Ascending aorta (tissue), 2 donors: ENCODE results near the gene PLEKHG5. TPM values are rescaled to one million over a fixed set of nuclear protein-coding genes. Genes with fewer than 3 reads are reported as not detected.
A peak's percentile ranks its signal among the peaks of the same experiment; 100 is the strongest.

Experiments used
- DNase-seq, 2 donors: peaks; one replicate each; pipeline ENCODE4 v3.0.0-alpha.2; 2019; ENCODE audit warnings: low spot score in 2 of 2
- H3K27ac ChIP-seq, 2 donors: fragments of 200-600 bp; sonication (generic); one replicate each; pipeline ENCODE4 v1.5.1; 2016 to 2017; ENCODE audit warnings: mild to moderate bottlenecking in 1 of 2
- H3K27me3 ChIP-seq: fragments of 200-600 bp; sonication (generic); one replicate; pipeline ENCODE4 v1.5.1; 2017
- H3K36me3 ChIP-seq, 2 donors: fragments of 200-600 bp; sonication (generic); one replicate each; pipeline ENCODE4 v1.5.1; 2016
- H3K4me1 ChIP-seq, 2 donors: fragments of 200-600 bp; sonication (generic); one replicate each; pipeline ENCODE4 v1.5.1; 2016 to 2017; ENCODE audit warnings: mild to moderate bottlenecking in 1 of 2
- H3K4me3 ChIP-seq, 2 donors: fragments of 200-600 bp; sonication (generic); one replicate each; pipeline ENCODE4 v1.5.1; 2016 to 2017; ENCODE audit warnings: mild to moderate bottlenecking in 1 of 2
- H3K9me3 ChIP-seq, 2 donors: fragments of 200-600 bp; sonication (generic); one replicate each; pipeline ENCODE4 v1.5.1; 2016
- CTCF ChIP-seq, 3 experiments: fragments of 200-600 bp in 2 of 3; fragments of 450-650 bp in 1 of 3; sonication (generic) in 2 of 3; IDR thresholded peaks; one replicate each; pipeline ENCODE4 v1.5.1; 2016 to 2019; ENCODE audit warnings: antibody characterized with exemption in 3 of 3, mild to moderate bottlenecking in 1 of 3, moderate library complexity in 1 of 3
- intact Hi-C: fragments of 100-400 bp; cut with DNase I; formaldehyde crosslinking; loops from one replicate; pipeline ENCODE4 v1.15.1; 2023
- total RNA-seq: library from RNA; depleted of rRNA; stranded (reverse); fragments of >200 nt; gene quantifications from one replicate; pipeline ENCODE4 v1.1.0, GENCODE V29; 2016

Gene PLEKHG5
- total RNA-seq, 1 donor from 2014 or later = 11.4 TPM

- TF ChIP-seq CTCF (IDR thresholded peaks at IDR 0.05) = no peak
- Histone ChIP-seq H3K27me3 (no peaks in the 10 kb centered on the region), H3K9me3 (no peaks in the 10 kb centered on the region), H3K4me3 (no peak overlapping the region), H3K4me1 (peaks cover 0 to 11% of the 10 kb centered on the region in 2 donors), H3K36me3 (peaks cover 0 to 4% of the 10 kb centered on the region in 2 donors), H3K27ac (no peak overlapping the region)
- DNase-seq = no peak
- intact Hi-C loops = no loop called here
Observed at GRCh38 chr1:6481820-6482219, 9.6 kb downstream of the PLEKHG5 start.

GRCh38 chr1:6477039-6477820 is 14.2 kb downstream of the PLEKHG5 start:
- no peak for DNase-seq
- H3K27ac ChIP-seq = no peak overlapping the region
- no peaks in the 10 kb centered on the region for H3K4me1 ChIP-seq
- peaks cover 0 to 27% of the 10 kb centered on the region in 2 donors for H3K36me3 ChIP-seq
- no peaks in the 10 kb centered on the region for H3K9me3 ChIP-seq
- intact Hi-C loops = no loop called here
- H3K4me3 ChIP-seq = no peak overlapping the region
- no peak for TF ChIP-seq CTCF (IDR thresholded peaks at IDR 0.05)
- H3K27me3 ChIP-seq = no peaks in the 10 kb centered on the region

GRCh38 chr1:6476483-6476882 is 15.0 kb downstream of the PLEKHG5 start:
- Histone ChIP-seq H3K27me3 (no peaks in the 10 kb centered on the region), H3K4me1 (no peaks in the 10 kb centered on the region), H3K9me3 (no peaks in the 10 kb centered on the region), H3K36me3 (peaks cover 0 to 32% of the 10 kb centered on the region in 2 donors), H3K27ac (no peak overlapping the region), H3K4me3 (no peak overlapping the region)
- DNase-seq = no peak
- TF ChIP-seq CTCF (IDR thresholded peaks at IDR 0.05) = no peak
- intact Hi-C loops = no loop called here

- Histone ChIP-seq H3K27ac (no peak overlapping the region), H3K36me3 (peaks cover 5 to 39% of the 10 kb centered on the region in 2 donors), H3K4me3 (no peak overlapping the region), H3K9me3 (no peaks in the 10 kb centered on the region), H3K4me1 (no peaks in the 10 kb centered on the region), H3K27me3 (no peaks in the 10 kb centered on the region)
- peak; percentile 63 to 94 (median 87) for TF ChIP-seq CTCF (IDR thresholded peaks at IDR 0.05)
- intact Hi-C loops = no loop called here
- no peak for DNase-seq
Observed at GRCh38 chr1:6475381-6476133, 15.9 kb downstream of the PLEKHG5 start.

GRCh38 chr1:6474815-6475282 is 16.6 kb downstream of the PLEKHG5 start:
- H3K9me3 ChIP-seq = no peaks in the 10 kb centered on the region
- no peak overlapping the region for H3K27ac ChIP-seq
- intact Hi-C loops = no loop called here
- no peak for DNase-seq
- H3K27me3 ChIP-seq = no peaks in the 10 kb centered on the region
- no peak for TF ChIP-seq CTCF (IDR thresholded peaks at IDR 0.05)
- H3K4me1 ChIP-seq = no peaks in the 10 kb centered on the region
- peaks cover 12 to 46% of the 10 kb centered on the region in 2 donors for H3K36me3 ChIP-seq
- no peak overlapping the region for H3K4me3 ChIP-seq
